HepG2 (cell line): ENCODE results near the gene CUL4B. TPM values are rescaled to one million over a fixed set of nuclear protein-coding genes. Genes with fewer than 3 reads are reported as not detected.
A peak's percentile ranks its signal among the peaks of the same experiment; 100 is the strongest.

Experiments
- ATM ChIP-seq: fragments of 450-650 bp; IDR thresholded peaks from 2 replicates; pipeline ENCODE4 v1.7.1; 2017; ENCODE audit warnings: mild to moderate bottlenecking, borderline replicate concordance
- CREM ChIP-seq, 2 experiments: sonication (generic) in 1 of 2; formaldehyde crosslinking in 1 of 2; IDR thresholded peaks; 2 replicates each; pipeline versions ENCODE4 v1.4.0 to v1.6.1; 2016 to 2020; ENCODE audit warnings: antibody characterized with exemption in 1 of 2, mild to moderate bottlenecking in 1 of 2, missing genetic modification reagents in 1 of 2
- EP300 ChIP-seq, 3 experiments: sonication (generic) in 1 of 3; formaldehyde crosslinking in 1 of 3; IDR thresholded peaks; 2 replicates each; pipeline versions ENCODE4 v1.5.1 to v1.6.1; 2011 to 2020; ENCODE audit warnings: low read depth in 2 of 3, low read length in 2 of 3, borderline replicate concordance in 1 of 3, improper control_type of control experiment in 1 of 3, mild to moderate bottlenecking in 1 of 3, missing genetic modification reagents in 1 of 3, moderate library complexity in 1 of 3
- FOXA1 ChIP-seq, 2 experiments: fragments of 450-650 bp in 1 of 2; sonication (generic) in 1 of 2; formaldehyde crosslinking in 1 of 2; IDR thresholded peaks; 2 replicates each; pipeline versions ENCODE4 v1.4.0 to v1.6.1; 2016 to 2020; ENCODE audit warnings: missing genetic modification reagents in 1 of 2
- GFI1 ChIP-seq: sonication (generic); formaldehyde crosslinking; IDR thresholded peaks from 2 replicates; pipeline ENCODE4 v1.5.0; 2020; ENCODE audit warnings: missing genetic modification reagents, mild to moderate bottlenecking, borderline replicate concordance
- HOMEZ ChIP-seq: IDR thresholded peaks from 2 replicates; pipeline ENCODE4 v1.6.1; 2016; ENCODE audit warnings: low read depth
- LBX2 ChIP-seq: sonication (generic); formaldehyde crosslinking; IDR thresholded peaks from 2 replicates; pipeline ENCODE4 v1.5.0; 2020; ENCODE audit warnings: missing genetic modification reagents, mild to moderate bottlenecking, borderline replicate concordance
- PPARG ChIP-seq: conservative IDR thresholded peaks from 2 replicates; pipeline ENCODE4 v1.6.1; 2016; ENCODE audit warnings: missing biosample characterization, missing genetic modification reagents
- SP5 ChIP-seq: IDR thresholded peaks from 2 replicates; pipeline ENCODE4 v1.6.1; 2016; ENCODE audit warnings: low read depth, borderline replicate concordance
- U2AF2 ChIP-seq: fragments of 200-400 bp; formaldehyde crosslinking; IDR thresholded peaks from 2 replicates; pipeline ENCODE4 v1.6.1; 2017; ENCODE audit warnings: low read depth, mild to moderate bottlenecking, low read length
- ZNF501 ChIP-seq: sonication (generic); formaldehyde crosslinking; IDR thresholded peaks from 2 replicates; pipeline ENCODE4 v1.5.1; 2020; ENCODE audit warnings: mild to moderate bottlenecking, moderate library complexity, missing genetic modification reagents
- ZNF644 ChIP-seq: IDR thresholded peaks from 2 replicates; pipeline ENCODE4 v1.6.1; 2016; ENCODE audit warnings: low read depth
- ZSCAN29 ChIP-seq: sonication (generic); formaldehyde crosslinking; conservative IDR thresholded peaks from 2 replicates; pipeline ENCODE4 v1.4.0; 2020; ENCODE audit warnings: mild to moderate bottlenecking, missing genetic modification reagents
- polyA plus RNA-seq, 8 experiments: library from polyadenylated mRNA; depleted of rRNA in 3 of 8; stranded (reverse) in 7 of 8; unstranded in 1 of 8; fragments of >200 nt; fragmentation: Illumina TruSeq in 4 of 8; extraction: Trizol in 4 of 8; gene quantifications; 2 replicates each; pipeline versions ENCODE4 v1.2.1 to v1.2.3, GENCODE V29; 2011 to 2016; ENCODE audit warnings: low read depth in 4 of 8, missing spikeins in 1 of 8, mixed read lengths in 1 of 8; ENCODE audit not compliant: insufficient read depth in 1 of 8
- total RNA-seq, 5 experiments: library from RNA; depleted of rRNA; stranded (reverse); fragments of >200 nt; fragmentation: Illumina TruSeq; extraction: Trizol; gene quantifications; 2 replicates each; pipeline ENCODE4 v1.2.3, GENCODE V29; 2016; ENCODE audit warnings: low read depth in 1 of 5
- TF ChIP-seq, protein P1 (sequence below): sonication (generic); formaldehyde crosslinking; IDR thresholded peaks from 2 replicates; pipeline ENCODE4 v1.4.0; 2020; ENCODE audit warnings: missing genetic modification reagents, mild to moderate bottlenecking, borderline replicate concordance
- TF ChIP-seq, protein P2 (sequence below): sonication (generic); formaldehyde crosslinking; IDR thresholded peaks from 2 replicates; pipeline ENCODE4 v1.4.0; 2020; ENCODE audit warnings: missing genetic modification reagents, borderline replicate concordance
- TF ChIP-seq, protein P3 (sequence below): sonication (generic); formaldehyde crosslinking; IDR thresholded peaks from 2 replicates; pipeline ENCODE4 v1.4.0; 2020; ENCODE audit warnings: low read depth, missing genetic modification reagents
- TF ChIP-seq, protein P4 (sequence below): sonication (generic); formaldehyde crosslinking; conservative IDR thresholded peaks from 2 replicates; pipeline ENCODE4 v1.8.0; 2022; ENCODE audit warnings: low read depth, missing genetic modification reagents

CUL4B gene
- total and polyA plus RNA-seq, 2 of the 13 experiments (the other 11 are each of a cell fraction or from before 2014, with no cell fraction given): 21.6 to 28.5 TPM

DNA sequence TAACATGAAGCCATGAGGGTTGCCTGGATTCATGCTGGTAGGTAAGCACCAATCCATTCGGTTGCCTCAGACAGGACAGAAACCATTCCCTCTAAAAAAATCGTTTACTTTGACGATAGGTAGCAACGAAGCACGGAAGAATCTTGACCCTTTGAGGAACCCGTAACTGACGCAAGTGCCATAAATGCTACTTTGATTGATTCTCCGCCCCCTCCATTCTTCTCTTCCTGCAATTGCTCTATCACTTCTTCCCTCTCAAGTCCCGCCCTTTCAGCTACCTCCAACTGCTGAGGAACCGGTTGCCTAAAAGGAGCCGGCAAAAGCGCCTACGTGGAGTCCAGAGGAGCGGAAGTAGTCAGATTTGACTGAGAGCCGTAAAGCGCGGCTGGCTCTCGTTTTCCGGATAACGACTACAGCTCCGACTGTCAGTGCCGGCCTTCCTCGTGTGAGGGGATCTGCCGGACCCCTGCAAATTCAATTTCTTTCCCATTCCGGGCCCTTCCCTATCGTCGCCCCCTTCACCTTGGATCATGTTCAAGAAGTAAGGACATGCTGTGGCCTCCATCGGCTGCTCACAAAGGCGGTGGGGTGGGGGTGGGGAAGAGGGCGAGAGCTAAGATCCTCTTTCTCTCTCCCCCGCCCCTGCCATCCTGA lies 43.1 kb upstream of the CUL4B start, which contains the start of gene MCTS1 (continued):
- TF ChIP-seq, protein P1, sequence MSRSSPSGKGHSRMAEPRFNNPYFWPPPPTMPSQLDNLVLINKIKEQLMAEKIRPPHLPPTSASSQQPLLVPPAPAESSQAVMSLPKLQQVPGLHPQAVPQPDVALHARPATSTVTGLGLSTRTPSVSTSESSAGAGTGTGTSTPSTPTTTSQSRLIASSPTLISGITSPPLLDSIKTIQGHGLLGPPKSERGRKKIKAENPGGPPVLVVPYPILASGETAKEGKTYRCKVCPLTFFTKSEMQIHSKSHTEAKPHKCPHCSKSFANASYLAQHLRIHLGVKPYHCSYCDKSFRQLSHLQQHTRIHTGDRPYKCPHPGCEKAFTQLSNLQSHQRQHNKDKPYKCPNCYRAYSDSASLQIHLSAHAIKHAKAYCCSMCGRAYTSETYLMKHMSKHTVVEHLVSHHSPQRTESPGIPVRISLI (CRISPR knock-in tag): peak; percentile 54; the same call in 1 of the 2 replicates
- TF ChIP-seq, protein P2, sequence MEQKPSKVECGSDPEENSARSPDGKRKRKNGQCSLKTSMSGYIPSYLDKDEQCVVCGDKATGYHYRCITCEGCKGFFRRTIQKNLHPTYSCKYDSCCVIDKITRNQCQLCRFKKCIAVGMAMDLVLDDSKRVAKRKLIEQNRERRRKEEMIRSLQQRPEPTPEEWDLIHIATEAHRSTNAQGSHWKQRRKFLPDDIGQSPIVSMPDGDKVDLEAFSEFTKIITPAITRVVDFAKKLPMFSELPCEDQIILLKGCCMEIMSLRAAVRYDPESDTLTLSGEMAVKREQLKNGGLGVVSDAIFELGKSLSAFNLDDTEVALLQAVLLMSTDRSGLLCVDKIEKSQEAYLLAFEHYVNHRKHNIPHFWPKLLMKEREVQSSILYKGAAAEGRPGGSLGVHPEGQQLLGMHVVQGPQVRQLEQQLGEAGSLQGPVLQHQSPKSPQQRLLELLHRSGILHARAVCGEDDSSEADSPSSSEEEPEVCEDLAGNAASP (CRISPR knock-in tag): 0 out of 2 replicates have a peak, but pooled peaks have one; percentile 33
- TF ChIP-seq GFI1 (CRISPR knock-in tag) (0 out of 2 replicates have a peak, but pooled peaks have one; percentile 36), HOMEZ (CRISPR knock-in tag) (peak; percentile 50; the same call in 1 of the 2 replicates), FOXA1 (IDR thresholded peaks at IDR 0.05) (no peak), FOXA1 (CRISPR knock-in tag; IDR thresholded peaks at IDR 0.05) (no peak), SP5 (CRISPR knock-in tag) (peak; percentile 69; the same call in 1 of the 2 replicates), EP300 (IDR thresholded peaks at IDR 0.05; ENCODE audit: low read depth in 2 of 2, low read length in 2 of 2) (peak in 1 of 2 experiments; percentile 8; a peak in 1 of 4 replicates), EP300 (CRISPR knock-in tag; IDR thresholded peaks at IDR 0.05; ENCODE audit: borderline replicate concordance) (no peak), ZSCAN29 (CRISPR knock-in tag) (0 out of 2 replicates have a peak, but pooled peaks have one; percentile 48), PPARG (CRISPR knock-in tag) (no peak), ZNF644 (no peak), ATM (no peak), U2AF2 (no peak), LBX2 (CRISPR knock-in tag) (no peak), ZNF501 (CRISPR knock-in tag) (peak; percentile 38; the same call in 1 of the 2 replicates), CREM (IDR thresholded peaks at IDR 0.05) (peak; percentile 73), CREM (CRISPR knock-in tag; IDR thresholded peaks at IDR 0.05) (no peak)
- TF ChIP-seq, protein P3, sequence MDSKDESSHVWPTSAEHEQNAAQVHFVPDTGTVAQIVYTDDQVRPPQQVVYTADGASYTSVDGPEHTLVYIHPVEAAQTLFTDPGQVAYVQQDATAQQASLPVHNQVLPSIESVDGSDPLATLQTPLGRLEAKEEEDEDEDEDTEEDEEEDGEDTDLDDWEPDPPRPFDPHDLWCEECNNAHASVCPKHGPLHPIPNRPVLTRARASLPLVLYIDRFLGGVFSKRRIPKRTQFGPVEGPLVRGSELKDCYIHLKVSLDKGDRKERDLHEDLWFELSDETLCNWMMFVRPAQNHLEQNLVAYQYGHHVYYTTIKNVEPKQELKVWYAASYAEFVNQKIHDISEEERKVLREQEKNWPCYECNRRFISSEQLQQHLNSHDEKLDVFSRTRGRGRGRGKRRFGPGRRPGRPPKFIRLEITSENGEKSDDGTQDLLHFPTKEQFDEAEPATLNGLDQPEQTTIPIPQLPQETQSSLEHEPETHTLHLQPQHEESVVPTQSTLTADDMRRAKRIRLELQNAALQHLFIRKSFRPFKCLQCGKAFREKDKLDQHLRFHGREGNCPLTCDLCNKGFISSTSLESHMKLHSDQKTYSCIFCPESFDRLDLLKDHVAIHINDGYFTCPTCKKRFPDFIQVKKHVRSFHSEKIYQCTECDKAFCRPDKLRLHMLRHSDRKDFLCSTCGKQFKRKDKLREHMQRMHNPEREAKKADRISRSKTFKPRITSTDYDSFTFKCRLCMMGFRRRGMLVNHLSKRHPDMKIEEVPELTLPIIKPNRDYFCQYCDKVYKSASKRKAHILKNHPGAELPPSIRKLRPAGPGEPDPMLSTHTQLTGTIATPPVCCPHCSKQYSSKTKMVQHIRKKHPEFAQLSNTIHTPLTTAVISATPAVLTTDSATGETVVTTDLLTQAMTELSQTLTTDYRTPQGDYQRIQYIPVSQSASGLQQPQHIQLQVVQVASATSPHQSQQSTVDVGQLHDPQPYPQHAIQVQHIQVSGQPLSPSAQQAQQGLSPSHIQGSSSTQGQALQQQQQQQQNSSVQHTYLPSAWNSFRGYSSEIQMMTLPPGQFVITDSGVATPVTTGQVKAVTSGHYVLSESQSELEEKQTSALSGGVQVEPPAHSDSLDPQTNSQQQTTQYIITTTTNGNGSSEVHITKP (CRISPR knock-in tag): no peak
- TF ChIP-seq, protein P4, sequence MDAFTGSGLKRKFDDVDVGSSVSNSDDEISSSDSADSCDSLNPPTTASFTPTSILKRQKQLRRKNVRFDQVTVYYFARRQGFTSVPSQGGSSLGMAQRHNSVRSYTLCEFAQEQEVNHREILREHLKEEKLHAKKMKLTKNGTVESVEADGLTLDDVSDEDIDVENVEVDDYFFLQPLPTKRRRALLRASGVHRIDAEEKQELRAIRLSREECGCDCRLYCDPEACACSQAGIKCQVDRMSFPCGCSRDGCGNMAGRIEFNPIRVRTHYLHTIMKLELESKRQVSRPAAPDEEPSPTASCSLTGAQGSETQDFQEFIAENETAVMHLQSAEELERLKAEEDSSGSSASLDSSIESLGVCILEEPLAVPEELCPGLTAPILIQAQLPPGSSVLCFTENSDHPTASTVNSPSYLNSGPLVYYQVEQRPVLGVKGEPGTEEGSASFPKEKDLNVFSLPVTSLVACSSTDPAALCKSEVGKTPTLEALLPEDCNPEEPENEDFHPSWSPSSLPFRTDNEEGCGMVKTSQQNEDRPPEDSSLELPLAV (CRISPR knock-in tag): no peak
